Stimulated activated CD8-positive, alpha-beta memory T cell treated with anti-CD3 and anti-CD28 coated beads, Interleukin-12 subunit alpha, Interleukin-12 subunit beta, amount 100 ng/mL, for 1 hour (primary cell): ENCODE results near the gene ZNF722.
"Not testable (repeated sequence)": the region's sequence is repeated elsewhere in the genome, so short reads cannot be mapped to it uniquely, and the experiment has no call there.

Source experiments
- DNase-seq: peaks from one replicate; pipeline ENCODE4 v3.0.0-alpha.2; 2020; ENCODE audit warnings: low read depth

ZNF722 gene

GRCh38 chr7:63998549-63998948, at the start of gene ZNF722:
Gene ZNF722, plus strand, starts transcription at chr7:63998849. Its CDS starts 113 bp downstream, at chr7:63998962.
- no peak for DNase-seq

DNA sequence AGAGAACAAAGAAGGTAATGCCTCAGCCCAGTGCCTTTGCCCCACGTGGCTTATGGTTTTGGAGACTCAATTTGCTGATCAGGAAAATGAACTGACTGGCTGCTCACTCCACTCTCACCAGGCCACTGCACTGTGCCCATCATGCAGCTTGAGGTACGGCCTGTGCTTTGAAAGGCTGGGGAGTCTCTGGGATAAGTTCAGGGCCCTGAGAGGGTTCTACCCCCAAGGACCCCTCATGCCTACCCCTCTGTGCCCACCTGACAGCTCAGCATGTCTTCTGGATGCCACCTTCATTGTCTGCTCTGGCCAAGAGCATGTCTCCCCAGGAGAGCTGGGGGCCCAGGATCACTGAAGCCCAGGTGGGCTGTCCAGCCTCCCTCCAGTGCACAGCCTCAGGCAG, 45.5 kb upstream of the ZNF722 start:
- DNase-seq: no peak

GRCh38 chr7:63968629-63969028, 30.0 kb upstream of the ZNF722 start:
- DNase-seq: no peak

DNA sequence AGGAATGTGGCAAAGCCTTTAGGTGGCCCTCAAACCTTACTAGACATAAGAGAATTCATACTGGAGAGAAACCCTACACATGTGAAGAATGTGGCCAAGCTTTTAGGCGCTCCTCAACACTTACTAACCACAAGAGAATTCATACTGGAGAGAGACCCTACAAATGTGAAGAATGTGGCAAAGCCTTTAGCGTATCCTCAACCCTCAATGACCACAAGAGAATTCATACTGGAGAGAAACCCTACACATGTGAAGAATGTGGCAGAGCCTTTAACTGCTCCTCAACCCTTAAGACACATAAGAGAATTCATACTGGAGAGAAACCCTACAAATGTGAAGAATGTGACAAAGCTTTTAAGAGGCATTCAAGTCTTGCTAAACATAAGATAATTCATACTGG, 16.8 kb downstream of the ZNF722 start:
- DNase-seq: not testable (repeated sequence)

- no peak for DNase-seq
These were observed 36.7 kb downstream of the ZNF722 start for GRCh38 chr7:64035388-64035787.

GRCh38 chr7:64037095-64037494, 38.4 kb downstream of the ZNF722 start:
- DNase-seq: no peak

DNA sequence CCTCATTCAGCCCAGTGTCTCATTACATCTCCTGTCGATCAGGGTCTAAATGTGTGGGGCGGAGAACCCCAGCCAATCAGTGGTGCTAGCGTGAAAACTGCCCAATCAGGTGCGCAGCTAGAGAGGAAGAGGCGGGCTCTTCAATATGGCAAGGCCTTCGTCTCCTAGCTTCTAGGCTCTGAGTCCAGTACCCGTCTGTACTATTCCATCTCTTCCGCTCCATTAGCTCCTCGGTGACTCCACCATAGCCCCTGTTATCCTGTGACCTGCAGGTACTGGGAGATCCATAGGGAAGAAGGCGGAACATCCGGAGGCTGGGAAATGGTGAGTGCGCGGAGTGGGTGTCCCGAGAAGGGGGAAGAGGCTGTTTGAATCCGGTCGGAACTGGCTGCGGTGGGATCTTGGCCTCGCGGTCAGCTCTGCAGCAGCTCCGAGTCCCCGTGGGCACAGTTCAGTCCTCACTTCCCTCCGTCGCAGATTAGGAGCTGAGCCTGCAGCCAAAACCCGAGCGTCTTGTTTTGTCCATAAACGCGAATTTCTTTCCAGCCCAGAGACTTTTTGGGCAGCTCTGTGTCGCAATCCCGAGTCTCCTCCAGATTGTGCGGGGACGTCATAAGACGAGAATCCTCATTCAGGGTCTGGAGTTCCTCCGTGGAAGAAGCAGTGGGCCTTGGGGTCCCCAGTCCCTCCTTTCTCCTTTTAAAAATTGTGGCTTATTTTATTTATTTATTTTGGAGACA, 46.8 kb downstream of the ZNF722 start, which contains the start of gene ZNF727:
TSS of gene ZNF727 (plus strand) at position 134 of the 740 bp plus-strand sequence. CDS start at position 322, 188 bp downstream.
- DNase-seq: peak; percentile 6

GRCh38 chr7:64046041-64046389, 47.4 kb downstream of the ZNF722 start:
- DNase-seq: no peak
